COLO829 (cell line): ENCODE measurements around the gene UBXN7.
A peak's percentile ranks its signal among the peaks of the same experiment; 100 is the strongest.
"Not testable (repeated sequence)": the region's sequence is repeated elsewhere in the genome, so short reads cannot be mapped to it uniquely, and the experiment has no call there.

Experiments used
- DNase-seq: peaks from one replicate; pipeline ENCODE4 v3.0.0; 2012; ENCODE audit warnings: low spot score

UBXN7 gene

GRCh38 chr3:196418601-196419000 is 13.6 kb downstream of the UBXN7 start:
- DNase-seq: no peak

- DNase-seq: no peak
Observed at GRCh38 chr3:196414469-196414868, 17.8 kb downstream of the UBXN7 start.

- DNase-seq: no peak
Observed at GRCh38 chr3:196412704-196413103, 19.5 kb downstream of the UBXN7 start.

- no peak for DNase-seq
Observed at GRCh38 chr3:196409409-196409808, 22.8 kb downstream of the UBXN7 start.

- DNase-seq: no peak
Observed at GRCh38 chr3:196408565-196409300, 23.5 kb downstream of the UBXN7 start.

DNA sequence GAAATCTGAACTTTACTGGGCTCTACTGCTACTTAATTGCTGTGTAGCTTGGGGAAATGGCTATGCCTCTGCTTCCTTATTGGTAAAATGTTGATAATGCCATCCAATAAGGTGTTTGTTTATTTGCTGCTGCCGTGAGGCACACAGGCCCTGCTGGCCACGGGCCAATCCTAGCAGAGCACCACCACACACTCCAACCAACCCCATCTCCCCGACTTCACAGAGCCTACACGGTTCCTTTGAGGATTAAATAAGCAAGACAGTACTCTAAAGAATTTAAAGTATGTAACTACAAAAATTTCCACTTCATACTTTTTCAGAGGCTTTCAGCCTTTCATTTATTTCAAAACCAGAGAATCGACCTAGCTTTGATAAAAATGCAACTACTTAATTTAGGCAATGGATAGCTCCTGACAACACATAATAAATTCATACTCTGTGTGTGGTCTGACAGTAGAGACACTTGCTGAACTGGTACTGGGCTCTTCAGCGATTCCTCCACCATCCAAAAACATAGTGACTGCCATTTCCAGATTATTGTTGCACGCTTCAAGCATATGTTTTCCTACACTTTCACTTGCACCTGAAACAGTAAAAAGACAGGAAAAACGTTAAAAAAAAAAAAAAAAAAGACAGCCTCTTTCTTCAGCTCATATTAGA is 25.3 kb downstream of the UBXN7 start:
- no peak for DNase-seq

DNA sequence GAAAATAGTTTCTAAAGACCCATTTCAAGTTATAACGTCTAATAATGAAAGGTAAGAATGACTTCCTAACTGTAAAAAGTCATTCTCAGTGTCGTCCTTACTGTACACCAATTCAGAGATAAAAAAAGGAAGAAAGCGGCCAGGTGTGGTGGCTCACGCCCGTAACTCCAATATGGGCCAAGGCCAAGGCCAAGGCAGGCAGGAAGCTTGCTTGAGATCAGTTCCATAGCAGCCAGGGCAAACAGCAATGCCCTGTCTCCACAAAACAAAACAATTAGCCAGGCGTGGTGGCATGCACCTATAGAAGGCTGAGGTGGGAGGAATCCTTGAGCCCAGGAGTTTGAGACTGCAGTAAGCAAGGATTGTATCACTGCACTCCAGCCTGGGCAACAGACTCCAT is 31.9 kb downstream of the UBXN7 start:
- DNase-seq: no peak

DNA sequence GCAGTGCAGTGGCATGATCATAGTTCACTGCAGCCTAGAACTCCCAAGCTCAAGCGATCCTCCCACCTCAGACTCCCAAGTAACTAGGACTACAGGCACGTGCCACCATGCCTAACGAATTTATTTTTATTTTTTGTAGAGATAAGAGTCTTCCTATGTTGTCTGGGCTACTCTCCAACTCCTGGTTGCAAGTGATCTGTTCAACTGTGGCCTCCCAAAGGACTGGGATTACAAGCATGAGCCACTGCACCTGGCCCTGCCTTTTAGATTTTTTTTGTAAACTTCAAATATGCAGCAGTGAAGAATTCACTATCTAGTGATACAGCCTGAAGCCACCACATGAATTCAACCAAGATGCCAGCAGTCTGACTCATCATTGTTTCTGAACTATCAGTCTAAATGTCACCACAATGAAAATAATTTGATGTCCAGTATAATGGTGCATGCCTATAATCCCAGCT is 32.7 kb downstream of the UBXN7 start:
- peak; percentile 79 for DNase-seq

DNA sequence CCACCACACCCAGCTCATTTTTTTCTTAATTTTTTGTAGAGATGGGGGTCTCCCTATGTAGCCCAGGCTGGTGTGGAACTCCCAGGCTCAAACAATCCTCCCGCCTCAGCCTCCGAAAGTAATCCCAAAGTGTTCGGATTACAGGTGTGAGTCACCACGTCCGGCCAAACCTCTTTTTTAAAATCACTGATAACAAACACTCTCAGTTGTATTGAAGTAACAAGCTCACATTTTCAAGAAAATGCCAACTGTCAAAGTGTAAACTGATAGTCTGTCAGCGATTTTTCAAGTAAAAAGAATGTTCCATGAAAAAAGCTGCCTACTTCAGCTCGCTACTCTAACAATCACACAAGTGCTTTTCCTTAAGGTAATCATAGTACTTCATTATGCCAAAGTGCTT is 33.4 kb downstream of the UBXN7 start:
- DNase-seq: no peak

- peak; percentile 40 for DNase-seq
Observed at GRCh38 chr3:196397941-196398340, 34.3 kb downstream of the UBXN7 start.

DNA sequence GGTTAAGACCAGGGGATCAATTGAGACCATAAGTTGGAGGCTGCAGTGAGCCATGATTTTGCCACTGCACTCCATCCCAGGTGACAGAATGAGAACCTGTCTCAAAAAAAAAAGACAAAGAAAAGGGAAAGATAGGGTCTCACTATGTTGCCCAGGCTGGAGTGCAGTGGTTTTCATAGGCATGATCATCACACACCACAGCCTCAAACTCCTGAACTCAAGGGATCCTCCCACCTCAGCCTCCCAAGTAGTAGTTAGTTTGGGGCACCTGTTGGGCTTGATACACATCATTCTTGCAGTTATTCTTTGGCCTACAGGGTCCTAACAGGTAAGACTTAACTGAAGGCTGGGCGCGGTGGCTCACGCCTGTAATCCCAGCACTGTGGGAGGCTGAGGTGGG is 42.1 kb downstream of the UBXN7 start:
- no peak for DNase-seq

- no peak for DNase-seq
Observed at GRCh38 chr3:196388956-196389355, 43.3 kb downstream of the UBXN7 start.

- not testable (repeated sequence) for DNase-seq
Observed at GRCh38 chr3:196387941-196388340, 44.3 kb downstream of the UBXN7 start.

- not testable (repeated sequence) for DNase-seq
Observed at GRCh38 chr3:196386797-196387196, 45.4 kb downstream of the UBXN7 start.

- DNase-seq: not testable (repeated sequence)
Observed at GRCh38 chr3:196386034-196386433, 46.2 kb downstream of the UBXN7 start.

DNA sequence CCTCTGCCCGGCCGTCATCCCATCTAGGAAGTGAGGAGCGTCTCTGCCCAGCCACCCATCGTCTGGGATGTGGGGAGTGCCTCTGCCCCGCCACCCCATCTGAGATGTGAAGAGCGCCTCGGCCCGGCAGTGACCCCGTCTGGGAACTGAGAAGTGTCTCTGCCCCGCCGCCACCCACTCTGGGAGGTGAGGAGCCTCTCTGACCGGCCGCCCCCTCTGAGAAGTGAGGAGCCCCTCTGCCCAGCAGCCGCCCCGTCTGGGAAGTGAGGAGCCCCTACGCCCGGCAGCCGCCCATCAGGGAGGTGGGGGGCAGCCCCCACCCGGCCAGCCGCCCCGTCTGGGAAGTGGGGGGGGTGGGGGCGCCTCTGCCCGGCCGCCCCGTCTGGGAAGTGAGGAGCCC is 46.8 kb downstream of the UBXN7 start:
- DNase-seq: not testable (repeated sequence)

DNA sequence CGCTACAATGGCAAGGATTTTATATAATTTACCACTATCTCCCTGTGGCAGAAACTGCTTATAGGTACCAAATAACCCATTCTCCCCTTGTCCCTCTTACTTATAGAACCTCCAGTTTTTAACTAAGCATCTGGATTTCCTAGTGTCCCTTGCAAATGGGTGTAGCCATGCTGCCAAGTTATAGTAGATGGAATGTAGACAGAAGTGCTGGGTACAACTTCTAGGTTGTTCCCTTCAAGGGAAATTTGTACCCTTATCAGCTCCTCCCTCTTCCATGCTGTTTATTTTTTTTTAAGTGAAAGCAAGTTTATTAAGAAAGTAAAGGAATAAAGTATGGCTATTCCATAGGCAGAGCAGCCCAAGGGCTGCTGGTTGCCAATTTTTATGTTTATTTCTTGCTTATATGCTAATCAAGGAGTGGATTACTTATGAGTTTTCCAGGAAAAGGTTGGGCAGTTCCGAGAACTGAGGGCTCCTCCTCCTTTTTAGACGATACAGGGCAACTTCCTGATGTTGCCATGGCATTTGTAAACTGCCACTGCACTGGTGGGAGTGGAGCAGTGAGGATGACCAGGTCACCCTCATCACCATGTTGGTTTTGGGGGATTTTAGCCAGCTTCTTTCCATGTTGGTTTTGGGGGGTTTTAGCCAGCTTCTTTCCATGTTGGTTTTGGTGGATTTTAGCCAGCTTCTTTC is 53.9 kb downstream of the UBXN7 start:
- DNase-seq: no peak

DNA sequence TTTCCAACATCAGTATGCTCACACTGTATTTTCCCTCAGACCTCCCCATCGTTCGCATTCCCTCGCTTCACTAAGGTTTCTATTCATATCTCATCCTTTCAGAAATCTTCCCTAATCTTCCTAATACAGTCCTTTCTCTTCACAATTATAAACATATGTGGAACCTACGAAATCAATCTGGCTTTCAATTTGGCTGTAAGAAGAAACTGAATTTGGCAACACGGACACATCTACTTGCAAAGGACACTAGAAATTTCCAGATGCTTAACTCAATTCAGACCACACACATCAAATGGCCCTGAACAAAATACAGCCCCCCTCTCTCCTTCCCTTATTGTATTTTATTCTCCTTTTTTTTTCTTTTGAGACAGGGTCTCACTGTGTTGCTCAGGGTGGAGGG is 54.9 kb downstream of the UBXN7 start:
- no peak for DNase-seq

DNA sequence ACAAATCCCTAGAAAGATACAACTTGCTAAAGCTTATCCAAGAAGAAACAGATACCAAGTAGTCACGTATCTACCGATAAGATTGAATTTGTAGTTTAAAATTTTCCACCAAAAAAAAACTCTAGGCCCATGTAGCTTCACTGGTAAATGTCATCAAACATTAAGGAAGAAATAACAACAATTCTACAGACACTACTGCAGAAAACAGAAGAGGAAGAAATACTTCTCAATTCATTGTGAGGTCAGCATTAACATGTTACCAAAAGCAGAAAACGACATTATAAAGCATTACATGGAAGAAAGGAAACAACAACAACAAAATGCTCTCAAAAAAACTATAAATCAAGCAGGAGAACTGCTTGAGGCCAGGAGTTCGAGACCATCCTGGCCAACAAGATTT is 66.5 kb downstream of the UBXN7 start:
- no peak for DNase-seq

- no peak for DNase-seq
Observed at GRCh38 chr3:196360586-196360985, 71.6 kb downstream of the UBXN7 start.

DNA sequence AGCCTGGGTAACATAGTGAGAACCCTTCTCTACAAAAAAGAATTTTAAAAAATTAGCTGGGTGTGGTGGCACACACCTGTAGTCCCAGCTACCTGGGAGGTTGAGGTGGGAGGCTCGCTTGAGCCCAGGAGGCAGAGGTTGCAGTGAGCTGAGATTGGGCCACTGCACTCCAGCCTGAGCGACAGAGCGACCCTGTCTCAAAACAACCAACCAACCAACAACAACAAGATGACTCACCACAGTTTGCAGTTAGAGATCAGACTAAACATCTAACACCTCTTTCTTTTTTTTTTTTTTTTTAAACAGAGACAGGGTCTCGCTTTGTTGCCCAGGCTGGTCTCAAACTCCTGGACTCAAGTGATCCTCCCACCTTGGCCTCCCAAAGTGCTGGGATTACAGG is 73.7 kb downstream of the UBXN7 start:
- DNase-seq: not testable (repeated sequence)

DNA sequence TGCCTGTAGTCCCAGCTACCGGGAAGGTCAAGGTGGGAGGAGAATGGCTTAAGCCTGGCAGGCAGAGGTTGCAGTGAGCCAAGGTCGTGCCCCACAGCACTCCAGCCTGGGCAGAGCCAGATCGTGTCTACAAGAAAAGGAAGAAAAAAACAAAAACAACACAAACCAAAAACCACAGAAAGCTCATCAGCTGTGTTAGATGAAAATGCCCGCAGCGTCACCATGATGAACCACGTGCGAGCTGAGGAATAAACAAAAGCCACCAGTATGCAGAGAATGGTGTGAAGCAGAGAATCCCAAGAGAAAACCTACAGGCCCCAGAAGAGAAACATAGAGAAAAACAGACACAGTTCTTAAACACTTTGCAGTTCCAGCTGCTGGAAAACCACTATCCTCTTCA is 74.3 kb downstream of the UBXN7 start:
- DNase-seq: no peak

DNA sequence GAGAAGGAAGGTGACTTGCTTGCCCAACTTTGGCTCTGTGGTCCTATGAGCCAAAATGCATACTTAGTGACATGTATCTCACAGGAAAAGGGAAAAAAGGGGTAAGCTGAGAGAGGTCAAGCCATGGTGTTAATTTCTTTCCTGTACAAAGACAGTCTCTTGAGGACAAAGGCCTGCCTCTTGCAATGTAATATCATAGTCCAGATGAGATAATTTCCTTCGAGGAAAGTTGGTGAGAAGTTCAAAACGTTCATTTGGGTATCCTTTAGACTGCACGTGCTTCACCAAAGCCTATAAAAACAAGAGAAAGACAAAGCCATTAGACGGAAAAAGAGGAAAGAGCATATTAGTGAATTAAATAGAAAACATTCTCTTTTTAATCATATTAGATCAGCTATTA is 75.7 kb downstream of the UBXN7 start:
- no peak for DNase-seq
